ENCODE measurements around the gene KCNQ2. TPM values are rescaled to one million over a fixed set of nuclear protein-coding genes. Genes with fewer than 3 reads are reported as not detected.

Gene KCNQ2
- total RNA-seq, 2 experiments from 2014 or later, result not detected

DNA sequence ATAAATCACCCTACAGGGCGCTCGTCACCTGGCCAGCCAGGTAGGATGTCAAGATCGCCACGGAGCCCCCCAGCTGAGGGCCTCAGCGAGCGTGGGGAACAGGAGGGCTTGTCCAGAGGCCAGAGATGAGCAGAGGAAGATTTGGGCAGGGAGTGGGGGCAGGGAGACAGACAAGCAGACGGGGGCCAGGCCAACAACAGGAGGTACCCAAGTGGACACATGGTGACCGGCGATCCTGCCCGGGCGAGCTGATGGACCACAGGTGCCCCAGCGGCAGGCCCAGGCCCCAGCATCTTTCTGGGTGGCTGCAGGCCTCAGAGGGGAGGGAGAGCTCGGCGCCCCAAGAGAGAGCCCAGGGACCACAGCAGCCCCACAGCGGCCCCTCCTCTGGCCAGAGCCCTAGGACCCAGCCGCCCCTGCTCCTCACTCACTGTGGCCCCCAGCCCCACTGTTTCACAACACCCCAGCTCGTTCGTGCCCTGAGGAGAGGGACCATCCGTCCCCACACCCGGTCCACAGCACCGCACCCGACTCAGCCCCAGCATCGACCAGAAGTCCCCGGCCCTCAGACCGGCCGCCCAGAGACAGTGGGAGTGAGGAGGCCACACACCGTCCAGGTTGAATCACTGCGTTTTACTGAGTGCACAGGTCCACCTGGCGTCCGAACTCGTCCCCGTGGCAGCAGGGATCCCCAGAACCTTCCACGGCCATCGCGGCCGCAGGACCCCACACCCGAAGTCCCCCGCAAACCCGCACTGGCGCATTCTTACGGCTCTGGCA, 72.7 kb downstream of the KCNQ2 start:
- POLR2A ChIA-PET, result no interaction called here
- H3K36me3 Mint-ChIP-seq (ENCODE audit: low read depth), result no peaks in the 10 kb centered on the region
- H3K4me3 Mint-ChIP-seq, result no peak overlapping the region
- CTCF ChIA-PET, result no interaction called here
- intact Hi-C loops (cut with DNase I, micrococcal nuclease), result no loop called here
- DNase-seq, result no peak
- no peaks in the 10 kb centered on the region for H3K4me1 Mint-ChIP-seq
- no peaks in the 10 kb centered on the region for H3K9me3 Mint-ChIP-seq (ENCODE audit: low read depth)
- no peak overlapping the region for H3K27ac Mint-ChIP-seq
- no peak for ATAC-seq
- H3K27me3 Mint-ChIP-seq, result no peaks in the 10 kb centered on the region

GRCh38 chr20:63398744-63399514, 73.5 kb downstream of the KCNQ2 start:
- Mint-ChIP-seq H3K27ac (no peak overlapping the region), H3K27me3 (no peaks in the 10 kb centered on the region), H3K36me3 (ENCODE audit: low read depth) (no peaks in the 10 kb centered on the region), H3K9me3 (ENCODE audit: low read depth) (no peaks in the 10 kb centered on the region), H3K4me1 (no peaks in the 10 kb centered on the region), H3K4me3 (no peak overlapping the region)
- ChIA-PET CTCF (no interaction called here), POLR2A (no interaction called here)
- ATAC-seq (no peak), DNase-seq (no peak)
- intact Hi-C loops (cut with DNase I, micrococcal nuclease), result no loop called here

DNA sequence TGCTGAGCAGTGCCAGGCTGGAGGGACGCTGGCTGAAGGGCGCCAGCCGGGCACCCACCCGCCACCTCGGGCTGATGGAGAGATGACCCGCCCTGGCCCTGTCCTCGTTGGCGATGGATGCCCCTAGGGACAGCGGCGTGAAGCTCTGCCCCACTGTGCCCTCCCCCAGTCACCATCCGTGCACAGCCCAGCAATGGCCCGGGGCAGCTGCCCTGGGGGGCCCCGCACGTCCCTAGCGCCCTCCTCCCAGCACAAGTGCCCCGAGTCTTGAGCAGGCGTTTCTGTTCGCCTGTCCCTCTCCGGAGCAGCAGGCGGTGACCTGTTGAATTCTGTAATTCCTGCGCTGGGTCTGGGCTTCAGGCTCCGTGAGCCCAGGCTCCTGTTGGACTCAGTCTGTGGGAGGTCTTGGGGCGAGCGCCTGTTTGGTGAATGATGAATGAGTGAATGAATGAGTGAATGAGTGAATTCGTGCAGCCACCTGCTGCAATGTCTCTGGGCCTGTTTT, 74.5 kb downstream of the KCNQ2 start:
- POLR2A ChIA-PET, result no interaction called here
- Mint-ChIP-seq H3K4me1 (no peaks in the 10 kb centered on the region), H3K27ac (no peak overlapping the region), H3K9me3 (ENCODE audit: low read depth) (no peaks in the 10 kb centered on the region), H3K4me3 (no peak overlapping the region), H3K27me3 (no peaks in the 10 kb centered on the region), H3K36me3 (ENCODE audit: low read depth) (no peaks in the 10 kb centered on the region)
- DNase-seq (no peak), ATAC-seq (no peak)
- intact Hi-C loops (cut with DNase I, micrococcal nuclease), result no loop called here
- CTCF ChIA-PET, result no interaction called here

- ATAC-seq, result no peak
Observed at GRCh38 chr20:63397155-63397843, 75.2 kb downstream of the KCNQ2 start.

GRCh38 chr20:63396300-63396699, 76.2 kb downstream of the KCNQ2 start:
- intact Hi-C loops (cut with DNase I, micrococcal nuclease), result no loop called here

More at GRCh38 chr20:63397155-63397843, 75.2 kb downstream of the KCNQ2 start:
- Mint-ChIP-seq H3K4me1 (no peaks in the 10 kb centered on the region), H3K9me3 (ENCODE audit: low read depth) (no peaks in the 10 kb centered on the region), H3K27me3 (no peaks in the 10 kb centered on the region), H3K36me3 (ENCODE audit: low read depth) (no peaks in the 10 kb centered on the region), H3K4me3 (no peak overlapping the region), H3K27ac (no peak overlapping the region)
- POLR2A ChIA-PET, result no interaction called here
- CTCF ChIA-PET, result no interaction called here
- intact Hi-C loops (cut with DNase I, micrococcal nuclease), result no loop called here
- DNase-seq, result no peak

DNA sequence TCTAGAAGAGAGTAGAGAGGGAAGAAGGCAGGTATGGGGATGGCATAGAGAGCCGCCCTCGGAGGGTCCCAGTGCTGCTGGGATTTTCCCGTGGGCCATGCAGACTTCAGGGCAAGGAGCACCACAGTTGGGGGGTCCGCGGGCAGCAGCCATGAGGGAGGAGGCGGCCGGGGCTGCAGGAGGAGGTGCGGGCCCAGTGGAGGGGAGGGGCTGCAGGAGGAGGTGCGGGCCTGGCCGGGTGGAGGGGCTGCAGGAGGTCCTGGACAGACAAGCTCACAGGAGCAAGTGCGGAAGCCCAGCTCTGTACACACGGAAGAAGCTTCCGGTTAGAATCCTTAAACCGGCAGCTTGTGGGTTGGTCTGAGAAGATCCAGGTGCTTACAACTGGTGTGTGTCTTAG, 76.7 kb downstream of the KCNQ2 start:
- H3K27me3 Mint-ChIP-seq, result no peaks in the 10 kb centered on the region
- H3K4me1 Mint-ChIP-seq, result no peaks in the 10 kb centered on the region
- DNase-seq (no peak), ATAC-seq (no peak)
- no peak overlapping the region for H3K4me3 Mint-ChIP-seq
- no peak overlapping the region for H3K27ac Mint-ChIP-seq
- intact Hi-C loops (cut with DNase I, micrococcal nuclease), result no loop called here
- ChIA-PET POLR2A (no interaction called here), CTCF (no interaction called here)
- H3K9me3 Mint-ChIP-seq (ENCODE audit: low read depth), result no peaks in the 10 kb centered on the region
- no peaks in the 10 kb centered on the region for H3K36me3 Mint-ChIP-seq (ENCODE audit: low read depth)

More at GRCh38 chr20:63396300-63396699, 76.2 kb downstream of the KCNQ2 start:
- DNase-seq (no peak), ATAC-seq (no peak)
- no peak overlapping the region for H3K4me3 Mint-ChIP-seq
- no peaks in the 10 kb centered on the region for H3K4me1 Mint-ChIP-seq
- ChIA-PET POLR2A (no interaction called here), CTCF (no interaction called here)
- no peak overlapping the region for H3K27ac Mint-ChIP-seq
- no peaks in the 10 kb centered on the region for H3K9me3 Mint-ChIP-seq (ENCODE audit: low read depth)
- no peaks in the 10 kb centered on the region for H3K27me3 Mint-ChIP-seq
- H3K36me3 Mint-ChIP-seq (ENCODE audit: low read depth), result no peaks in the 10 kb centered on the region

- no peak overlapping the region for H3K27ac Mint-ChIP-seq
- H3K4me1 Mint-ChIP-seq, result no peaks in the 10 kb centered on the region
- ChIA-PET POLR2A (no interaction called here), CTCF (interaction anchor here (0.5 kb wide), 1 partner anchor 223 kb away, joined by 3 read pairs; no protein-coding TSS in a partner anchor)
- no peaks in the 10 kb centered on the region for H3K27me3 Mint-ChIP-seq
- no peaks in the 10 kb centered on the region for H3K36me3 Mint-ChIP-seq (ENCODE audit: low read depth)
- ATAC-seq (no peak), DNase-seq (no peak)
- no peaks in the 10 kb centered on the region for H3K9me3 Mint-ChIP-seq (ENCODE audit: low read depth)
- intact Hi-C loops (cut with DNase I, micrococcal nuclease), result no loop called here
- H3K4me3 Mint-ChIP-seq, result no peak overlapping the region
Observed at GRCh38 chr20:63394920-63395455, 77.5 kb downstream of the KCNQ2 start.

- Mint-ChIP-seq H3K27me3 (no peaks in the 10 kb centered on the region), H3K4me3 (no peak overlapping the region), H3K36me3 (ENCODE audit: low read depth) (no peaks in the 10 kb centered on the region), H3K9me3 (ENCODE audit: low read depth) (no peaks in the 10 kb centered on the region), H3K27ac (no peak overlapping the region), H3K4me1 (no peaks in the 10 kb centered on the region)
- no peak for DNase-seq
- CTCF ChIA-PET, result no interaction called here
- ATAC-seq, result no peak
- POLR2A ChIA-PET, result no interaction called here
- intact Hi-C loops (cut with DNase I, micrococcal nuclease), result no loop called here
Observed at GRCh38 chr20:63394069-63394919, 78.2 kb downstream of the KCNQ2 start.

GRCh38 chr20:63393566-63393965, 78.9 kb downstream of the KCNQ2 start:
- Mint-ChIP-seq H3K27me3 (no peaks in the 10 kb centered on the region), H3K4me3 (no peak overlapping the region), H3K36me3 (ENCODE audit: low read depth) (no peaks in the 10 kb centered on the region), H3K9me3 (ENCODE audit: low read depth) (no peaks in the 10 kb centered on the region), H3K4me1 (no peaks in the 10 kb centered on the region), H3K27ac (no peak overlapping the region)
- DNase-seq (no peak), ATAC-seq (no peak)
- ChIA-PET POLR2A (no interaction called here), CTCF (no interaction called here)
- intact Hi-C loops (cut with DNase I, micrococcal nuclease), result no loop called here

DNA sequence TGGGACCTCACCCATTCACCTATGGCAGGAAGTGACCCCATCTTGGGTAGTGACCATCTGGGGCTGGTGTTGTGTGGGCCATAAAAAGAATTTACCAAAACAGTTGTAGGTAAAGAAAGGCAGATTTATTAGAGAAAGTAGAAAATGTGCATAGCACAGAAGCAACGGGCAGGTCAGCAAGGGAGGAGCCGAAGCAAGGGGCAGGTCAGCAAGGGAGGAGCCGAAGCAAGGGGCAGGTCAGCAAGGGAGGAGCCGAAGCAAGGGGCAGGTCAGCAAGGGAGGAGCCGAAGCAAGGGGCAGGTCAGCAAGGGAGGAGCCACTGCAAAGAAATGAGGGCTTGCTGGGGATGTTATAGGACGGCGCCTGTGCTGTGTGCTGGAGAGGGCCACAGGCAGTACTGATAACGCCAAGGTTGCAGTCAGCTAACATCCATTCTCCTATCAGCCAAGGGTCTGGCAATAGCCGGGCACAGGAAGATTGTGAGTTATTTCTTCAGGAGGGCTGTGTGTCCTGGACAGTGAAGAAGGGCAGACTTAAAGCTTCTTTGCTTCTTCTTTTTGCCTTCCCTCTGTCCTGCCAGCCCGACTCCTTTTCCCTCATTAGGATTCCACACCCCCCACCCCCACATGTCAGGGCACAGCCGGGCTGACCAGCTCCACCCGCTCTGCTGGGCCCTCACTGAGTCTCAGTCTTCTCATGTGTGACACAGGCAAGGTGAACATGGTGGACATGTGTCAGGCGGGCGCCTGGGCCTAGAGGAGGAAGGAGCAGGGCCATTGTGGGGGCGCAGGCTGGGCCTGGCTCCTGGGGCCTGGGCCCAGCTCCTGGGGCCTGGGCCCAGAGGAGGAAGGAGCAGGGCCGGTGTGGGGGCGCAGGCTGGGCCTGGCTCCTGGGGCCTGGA, 79.7 kb downstream of the KCNQ2 start:
- ChIA-PET POLR2A (no interaction called here), CTCF (no interaction called here)
- Mint-ChIP-seq H3K27me3 (peaks cover 3% of the 10 kb centered on the region), H3K27ac (no peak overlapping the region), H3K4me1 (no peaks in the 10 kb centered on the region), H3K36me3 (ENCODE audit: low read depth) (no peaks in the 10 kb centered on the region), H3K9me3 (ENCODE audit: low read depth) (peaks cover 3% of the 10 kb centered on the region), H3K4me3 (no peak overlapping the region)
- intact Hi-C loops (cut with DNase I, micrococcal nuclease), result no loop called here
- DNase-seq, result no peak
- ATAC-seq, result no peak
